ENCODE data around the gene LARGE1. TPM values are rescaled to one million over a fixed set of nuclear protein-coding genes. Genes with fewer than 3 reads are reported as not detected.
"Not testable (repeated sequence)": the region's sequence is repeated elsewhere in the genome, so short reads cannot be mapped to it uniquely, and the experiment has no call there.

The LARGE1 gene
- total RNA-seq, 1 donor from 2014 or later: 4.6 TPM

- DNase-seq (ENCODE audit: low read depth in 2 of 2): no peak
Observed at GRCh38 chr22:33381531-33382406, 538.5 kb downstream of the LARGE1 start.

GRCh38 chr22:33380789-33381530 lies 539.3 kb downstream of the LARGE1 start:
- DNase-seq (ENCODE audit: low read depth in 2 of 2): peak in 1 of 2 donors; percentile 1

DNA sequence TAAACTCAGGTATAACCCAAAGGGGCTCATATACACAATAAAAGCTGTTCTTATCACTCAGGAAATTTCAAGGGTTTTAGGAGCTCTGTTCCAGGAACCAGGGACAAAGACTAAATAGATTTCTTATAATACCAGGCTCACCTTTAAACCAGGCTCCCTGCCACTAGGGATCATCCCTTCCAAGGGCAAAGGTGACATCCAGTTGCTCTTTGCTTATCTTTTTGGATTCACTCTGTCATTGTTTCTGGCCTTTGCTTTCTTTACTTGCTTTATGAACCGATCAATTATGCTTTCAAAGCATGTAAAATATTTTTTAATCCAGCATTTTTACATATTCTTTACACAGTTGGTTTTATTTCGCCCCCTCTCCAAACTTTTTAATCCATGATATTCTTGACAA lies 540.4 kb downstream of the LARGE1 start:
- no peak for DNase-seq (ENCODE audit: low read depth in 2 of 2)

GRCh38 chr22:33372875-33373274 lies 547.4 kb downstream of the LARGE1 start:
- no peak for DNase-seq (ENCODE audit: low read depth in 2 of 2)

DNA sequence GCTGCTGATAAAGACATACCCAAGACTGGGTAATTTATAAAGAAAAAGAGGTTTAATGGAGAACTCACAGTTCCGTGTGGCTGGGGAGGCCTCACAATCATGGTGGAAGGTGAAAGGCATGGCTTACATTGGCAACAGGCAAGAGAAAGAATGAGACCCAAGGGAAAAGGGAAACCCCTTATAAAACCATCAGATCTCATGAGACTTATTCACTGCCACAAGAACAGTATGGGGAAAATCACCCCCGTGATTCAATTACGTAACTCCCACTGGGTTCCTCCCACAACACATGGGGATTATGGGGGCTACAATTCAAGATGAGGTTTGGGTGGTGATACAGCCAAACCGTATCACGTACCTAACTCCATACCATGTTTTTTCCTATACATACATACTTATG lies 557.0 kb downstream of the LARGE1 start:
- DNase-seq (ENCODE audit: low read depth in 2 of 2): not testable (repeated sequence)

- no peak for DNase-seq (ENCODE audit: low read depth in 2 of 2)
Observed at GRCh38 chr22:33362702-33363101, 557.6 kb downstream of the LARGE1 start.

GRCh38 chr22:33361581-33361980 lies 558.7 kb downstream of the LARGE1 start:
- DNase-seq (ENCODE audit: low read depth in 2 of 2): no peak

GRCh38 chr22:33357981-33358399 lies 562.3 kb downstream of the LARGE1 start:
- no peak for DNase-seq (ENCODE audit: low read depth in 2 of 2)

- no peak for DNase-seq (ENCODE audit: low read depth in 2 of 2)
Observed at GRCh38 chr22:33354928-33355327, 565.3 kb downstream of the LARGE1 start.

DNA sequence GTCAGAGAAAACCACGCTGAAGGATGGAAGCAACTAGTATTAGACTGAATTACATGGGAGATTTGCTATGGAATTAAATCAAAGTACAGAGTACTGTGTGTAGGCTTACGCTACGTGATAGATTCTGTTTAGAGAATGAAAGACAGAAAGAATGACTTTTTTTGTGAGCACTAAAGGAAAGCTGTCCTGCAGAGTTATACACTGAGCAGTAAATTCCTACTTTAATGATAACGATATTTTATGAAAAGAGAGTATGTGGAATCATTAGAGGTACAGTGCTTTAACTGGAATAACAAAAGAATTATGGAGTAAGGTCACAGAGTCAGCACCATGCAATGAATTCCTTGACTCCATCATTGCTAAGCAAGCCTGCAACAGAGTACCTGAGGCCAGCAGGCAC lies 566.8 kb downstream of the LARGE1 start:
- no peak for DNase-seq (ENCODE audit: low read depth in 2 of 2)

DNA sequence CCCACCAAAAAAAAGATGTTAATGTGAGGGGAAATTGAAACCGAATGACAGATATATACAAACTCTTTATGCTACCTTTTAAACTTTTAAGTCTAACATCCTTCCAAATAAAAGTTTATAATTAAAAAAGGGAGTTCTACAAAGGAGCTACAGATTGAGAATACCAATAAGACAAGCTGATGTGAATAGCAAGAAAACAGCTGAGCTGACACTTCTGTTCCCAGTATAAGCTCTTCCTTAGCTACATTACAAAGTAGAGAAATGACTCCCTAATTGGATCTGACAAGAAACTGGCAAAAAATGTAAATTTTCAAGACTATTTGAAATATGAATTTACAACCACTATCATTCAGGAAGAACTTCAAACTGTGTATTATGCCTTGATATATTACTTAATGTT lies 567.5 kb downstream of the LARGE1 start:
- DNase-seq (ENCODE audit: low read depth in 2 of 2): no peak

DNA sequence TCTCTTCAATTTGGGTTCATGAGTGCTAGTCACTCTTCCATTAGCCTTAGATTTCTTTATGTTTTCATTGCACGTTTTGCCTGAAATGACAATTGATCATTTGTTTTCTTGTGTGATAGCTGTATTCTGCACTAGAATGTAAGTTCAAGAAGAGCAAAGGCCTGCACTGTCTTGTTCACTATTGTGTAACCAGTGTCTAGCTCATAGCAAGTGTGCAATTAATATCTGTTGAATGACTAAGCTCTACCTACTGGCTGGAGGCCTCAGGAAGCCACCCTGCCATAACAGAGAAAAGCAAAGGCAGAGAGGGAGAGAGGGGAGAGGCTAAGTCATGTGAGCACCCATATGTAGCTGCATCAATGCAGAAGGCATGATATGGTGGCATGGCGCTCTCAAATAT lies 569.3 kb downstream of the LARGE1 start:
- no peak for DNase-seq (ENCODE audit: low read depth in 2 of 2)

DNA sequence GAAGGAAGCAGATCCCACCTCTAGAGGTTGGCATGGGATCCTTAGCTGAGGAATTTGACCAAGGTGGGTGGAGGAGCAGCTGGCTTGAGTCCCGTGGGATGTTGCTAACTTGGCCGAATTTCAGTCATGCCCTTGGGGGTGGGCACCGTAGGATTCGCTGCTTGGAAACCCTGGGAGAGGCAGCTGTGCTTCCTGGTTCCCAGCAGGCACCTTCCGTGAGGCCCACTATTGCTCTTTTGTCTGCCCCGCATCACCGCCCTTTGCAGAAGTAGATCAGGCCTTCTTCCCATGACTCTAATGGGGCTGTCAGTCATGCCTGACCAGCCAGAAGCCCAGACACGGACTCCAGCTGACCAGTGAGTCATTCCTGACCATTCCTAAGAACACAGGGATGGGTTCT lies 569.8 kb downstream of the LARGE1 start:
- DNase-seq (ENCODE audit: low read depth in 2 of 2): no peak

DNA sequence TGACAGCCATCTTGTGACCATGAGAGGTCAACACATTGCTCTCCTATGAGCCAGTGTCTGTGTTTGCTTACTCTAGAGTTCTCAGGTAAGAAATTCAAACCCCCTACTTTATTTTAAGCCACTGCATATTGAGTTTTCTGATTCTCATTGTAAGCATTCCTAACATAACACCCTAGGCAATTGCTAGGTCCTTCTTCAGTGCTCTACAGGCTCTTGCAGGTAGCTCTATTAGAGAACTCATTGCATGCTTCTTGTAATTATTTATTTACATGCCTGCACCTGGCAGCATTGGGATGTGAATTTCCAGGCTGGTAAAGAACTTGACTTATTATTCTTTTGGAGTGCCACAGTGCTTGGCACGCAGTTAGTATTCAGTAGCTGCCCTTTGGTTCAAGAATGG lies 573.3 kb downstream of the LARGE1 start:
- DNase-seq (ENCODE audit: low read depth in 2 of 2): no peak

GRCh38 chr22:33341611-33342010 lies 578.7 kb downstream of the LARGE1 start:
- no peak for DNase-seq (ENCODE audit: low read depth in 2 of 2)

- DNase-seq (ENCODE audit: low read depth in 2 of 2): no peak
Observed at GRCh38 chr22:33337524-33337923, 582.8 kb downstream of the LARGE1 start.

GRCh38 chr22:33335611-33336279 lies 584.5 kb downstream of the LARGE1 start:
- no peak for DNase-seq (ENCODE audit: low read depth in 2 of 2)

GRCh38 chr22:33332538-33332937 lies 587.7 kb downstream of the LARGE1 start:
- DNase-seq (ENCODE audit: low read depth in 2 of 2): no peak

- no peak for DNase-seq (ENCODE audit: low read depth in 2 of 2)
Observed at GRCh38 chr22:33331017-33331416, 589.3 kb downstream of the LARGE1 start.

GRCh38 chr22:33330534-33330933 lies 589.7 kb downstream of the LARGE1 start:
- DNase-seq (ENCODE audit: low read depth in 2 of 2): no peak

DNA sequence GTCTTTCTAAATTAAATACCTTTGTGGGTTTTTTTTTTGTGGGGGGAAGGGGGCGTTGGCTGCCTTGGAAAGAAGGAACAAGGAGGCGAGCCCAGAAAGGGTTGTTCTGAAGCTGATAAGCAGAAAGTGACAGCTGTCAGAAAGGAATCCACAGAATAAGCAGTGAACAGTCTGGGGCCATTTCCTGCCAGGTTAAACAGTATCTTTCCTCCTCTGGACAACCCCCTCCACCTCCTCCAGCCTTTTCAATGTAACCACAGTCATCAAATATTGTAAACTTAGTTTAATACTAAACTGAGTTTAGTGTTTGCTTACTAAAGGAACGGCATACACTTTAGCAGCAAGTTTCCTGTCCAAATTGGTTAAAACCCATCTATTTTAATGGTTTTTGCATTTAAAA lies 590.9 kb downstream of the LARGE1 start:
- DNase-seq (ENCODE audit: low read depth in 2 of 2): no peak

DNA sequence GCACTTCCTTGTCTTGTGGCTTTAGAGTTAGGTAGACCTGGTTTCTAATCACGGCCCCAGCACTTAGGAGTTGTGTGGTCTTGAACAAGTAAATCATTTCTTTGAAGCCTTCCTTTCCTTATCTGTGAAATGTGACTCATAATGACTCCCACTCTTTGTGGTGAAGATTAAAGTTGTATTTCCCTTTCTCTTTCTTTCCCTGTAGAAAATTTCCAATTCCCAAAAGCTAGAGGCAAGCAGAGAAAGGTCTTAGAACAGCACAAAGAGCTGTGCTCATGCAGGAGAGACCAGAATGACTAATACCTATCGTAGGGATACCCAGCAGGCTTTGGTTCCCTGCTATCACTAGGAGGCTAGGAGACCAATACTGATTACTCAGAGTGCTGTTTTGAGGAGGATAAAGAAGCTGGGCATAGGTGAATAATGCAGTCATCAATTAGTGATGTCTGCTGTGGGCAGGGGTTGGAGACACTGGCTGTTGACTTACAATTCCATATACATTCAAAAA lies 591.4 kb downstream of the LARGE1 start:
- DNase-seq (ENCODE audit: low read depth in 2 of 2): no peak
